GM06990 (cell line): Measurements from ENCODE around the gene CIAO2B.

ENCODE experiments used
- DNase-seq: peaks from one replicate; pipeline ENCODE4 v3.0.0-alpha.2; 2011; ENCODE audit not compliant: insufficient read length; ENCODE audit errors: extremely low read depth
- H3K27me3 ChIP-seq: replicated peaks from 2 replicates; pipeline ENCODE4 v1.6.0; 2011; ENCODE audit warnings: low read length; ENCODE audit not compliant: control insufficient read depth, insufficient read depth
- H3K36me3 ChIP-seq: 2 replicates; pipeline ENCODE4 v1.5.1; 2011; ENCODE audit warnings: low read length; ENCODE audit not compliant: control insufficient read depth, insufficient read depth
- H3K4me3 ChIP-seq: replicated peaks from 2 replicates; pipeline ENCODE4 v1.5.1; 2011; ENCODE audit warnings: low read depth, mild to moderate bottlenecking, control low read depth, low read length
- TF ChIP-seq, protein P1 (sequence below): IDR thresholded peaks from 2 replicates; pipeline ENCODE4 v1.5.1; 2011; ENCODE audit warnings: low read length, control low read depth, mild to moderate bottlenecking, inconsistent platforms; ENCODE audit not compliant: insufficient read depth, poor library complexity, severe bottlenecking

CIAO2B gene

DNA sequence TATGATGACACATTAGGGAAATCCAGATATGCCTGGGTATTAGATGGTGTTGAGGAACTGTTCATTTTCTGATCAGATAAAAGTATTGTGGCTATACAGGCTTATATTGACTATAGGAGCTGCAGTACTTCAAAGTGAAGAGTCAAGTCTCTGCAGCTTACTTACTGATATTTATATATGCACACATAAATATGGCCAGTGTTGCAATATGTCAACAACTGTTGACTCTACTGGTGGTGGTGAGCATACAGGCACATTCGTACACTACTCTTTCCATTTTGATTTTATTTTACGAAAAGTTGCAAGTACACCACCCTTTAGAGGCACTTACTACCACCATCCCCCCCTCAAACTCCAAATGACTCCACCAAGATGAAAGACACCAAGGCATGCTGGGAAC lies 2.5 kb downstream of the CIAO2B start:
- H3K27me3 ChIP-seq: no peaks in the 10 kb centered on the region
- DNase-seq: no peak
- TF ChIP-seq, protein P1, sequence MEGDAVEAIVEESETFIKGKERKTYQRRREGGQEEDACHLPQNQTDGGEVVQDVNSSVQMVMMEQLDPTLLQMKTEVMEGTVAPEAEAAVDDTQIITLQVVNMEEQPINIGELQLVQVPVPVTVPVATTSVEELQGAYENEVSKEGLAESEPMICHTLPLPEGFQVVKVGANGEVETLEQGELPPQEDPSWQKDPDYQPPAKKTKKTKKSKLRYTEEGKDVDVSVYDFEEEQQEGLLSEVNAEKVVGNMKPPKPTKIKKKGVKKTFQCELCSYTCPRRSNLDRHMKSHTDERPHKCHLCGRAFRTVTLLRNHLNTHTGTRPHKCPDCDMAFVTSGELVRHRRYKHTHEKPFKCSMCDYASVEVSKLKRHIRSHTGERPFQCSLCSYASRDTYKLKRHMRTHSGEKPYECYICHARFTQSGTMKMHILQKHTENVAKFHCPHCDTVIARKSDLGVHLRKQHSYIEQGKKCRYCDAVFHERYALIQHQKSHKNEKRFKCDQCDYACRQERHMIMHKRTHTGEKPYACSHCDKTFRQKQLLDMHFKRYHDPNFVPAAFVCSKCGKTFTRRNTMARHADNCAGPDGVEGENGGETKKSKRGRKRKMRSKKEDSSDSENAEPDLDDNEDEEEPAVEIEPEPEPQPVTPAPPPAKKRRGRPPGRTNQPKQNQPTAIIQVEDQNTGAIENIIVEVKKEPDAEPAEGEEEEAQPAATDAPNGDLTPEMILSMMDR: no peak
- peaks cover 9% of the 10 kb centered on the region for H3K36me3 ChIP-seq
- no peak overlapping the region for H3K4me3 ChIP-seq

DNA sequence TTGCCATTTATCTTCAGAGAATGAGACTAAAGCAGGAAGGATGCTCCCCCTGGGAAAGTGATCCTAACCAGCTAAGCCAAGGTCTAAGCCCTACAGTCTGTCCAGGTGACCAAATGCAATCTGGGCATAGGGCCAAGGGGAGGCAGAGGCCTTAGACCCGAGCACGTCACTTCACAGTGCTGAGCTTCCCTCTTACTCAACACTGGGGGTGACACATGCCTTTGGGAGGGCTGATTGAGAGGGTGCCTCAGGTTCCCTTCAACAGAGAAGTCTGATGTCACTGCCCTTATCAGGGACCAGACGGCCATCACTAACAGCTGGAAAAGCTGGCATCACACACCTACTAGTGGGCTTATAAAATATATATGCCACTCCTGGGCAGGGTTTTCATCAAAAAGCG lies 4.0 kb downstream of the CIAO2B start:
- Histone ChIP-seq H3K36me3 (peaks cover 9% of the 10 kb centered on the region), H3K27me3 (no peaks in the 10 kb centered on the region; the same call in 1 of the 2 replicates), H3K4me3 (no peak overlapping the region)
- TF ChIP-seq, protein P1: no peak
- DNase-seq: no peak

DNA sequence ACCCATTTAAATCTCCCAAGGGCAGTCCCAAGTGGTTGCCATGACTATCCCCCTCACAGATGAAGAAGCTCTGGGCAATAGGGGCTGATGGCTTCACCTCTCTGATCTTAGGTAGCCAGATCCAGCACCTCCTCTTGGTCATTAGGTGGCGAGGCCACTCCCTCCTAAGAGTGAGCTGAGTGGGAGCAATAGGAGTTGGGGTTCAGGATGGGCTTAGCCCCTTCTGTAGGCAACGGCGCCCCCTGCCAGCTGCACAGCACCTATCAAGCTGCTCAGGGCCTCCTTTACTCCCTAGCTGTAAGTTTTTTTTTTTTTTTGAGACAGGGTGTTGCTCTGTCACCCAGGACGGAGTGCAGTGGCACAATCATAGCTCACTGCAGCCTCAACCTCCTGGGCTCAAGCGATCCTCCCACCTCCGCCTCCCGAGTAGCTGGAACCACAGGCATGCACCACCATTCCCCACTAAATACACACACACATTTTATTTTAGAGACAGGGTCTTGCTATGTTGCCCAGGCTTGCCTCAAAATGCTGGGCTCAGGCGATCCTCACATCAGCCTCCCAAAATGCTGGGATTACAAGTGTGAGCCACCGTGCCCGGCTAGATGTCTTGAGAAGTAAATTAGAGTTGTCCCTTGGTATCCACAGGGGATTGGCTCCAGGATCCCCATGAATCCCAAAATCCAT lies 5.4 kb downstream of the CIAO2B start:
- H3K27me3 ChIP-seq: peaks cover 1% of the 10 kb centered on the region; the same call in 1 of the 2 replicates
- peaks cover 9% of the 10 kb centered on the region for H3K36me3 ChIP-seq
- TF ChIP-seq, protein P1: peak; percentile 45
- DNase-seq: no peak
- no peak overlapping the region for H3K4me3 ChIP-seq

DNA sequence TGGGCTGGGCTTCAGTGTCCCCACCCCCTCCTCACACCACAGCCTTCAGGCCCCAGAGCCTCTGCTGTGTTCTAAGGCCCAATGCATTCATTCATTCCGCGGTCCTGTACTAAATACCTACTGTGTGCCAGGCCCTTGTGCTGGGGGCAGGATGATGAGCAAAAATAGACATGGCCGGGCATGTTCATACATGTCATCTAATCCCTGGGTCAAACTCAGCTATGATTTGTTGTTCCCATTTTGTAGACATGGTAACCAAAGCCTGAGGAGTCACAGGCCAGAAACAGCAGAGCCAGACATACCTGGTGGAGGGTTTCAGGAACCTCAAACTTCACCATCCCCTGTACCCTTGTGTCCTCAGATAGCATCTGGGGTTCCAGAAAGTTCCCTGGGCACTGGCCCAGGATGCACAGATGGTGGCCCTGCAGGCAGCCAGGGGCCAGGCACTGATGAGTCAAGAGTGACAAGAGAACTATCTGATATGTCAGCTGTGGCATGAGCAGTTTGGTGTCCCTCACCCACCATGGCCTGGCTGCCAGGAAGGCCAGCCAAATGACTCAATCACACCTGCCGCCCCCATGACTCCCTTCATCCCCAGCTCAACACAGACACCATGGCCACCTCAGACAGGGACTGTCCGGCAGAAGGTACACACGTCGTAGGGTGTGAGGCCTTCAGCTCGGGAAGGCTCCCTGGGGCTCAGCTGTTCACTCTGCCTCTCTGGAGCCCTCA lies 6.1 kb downstream of the CIAO2B start:
- no peak for DNase-seq
- TF ChIP-seq, protein P1: no peak
- Histone ChIP-seq H3K4me3 (no peak overlapping the region), H3K27me3 (peaks cover 2% of the 10 kb centered on the region; the same call in 1 of the 2 replicates), H3K36me3 (peaks cover 9% of the 10 kb centered on the region)

DNA sequence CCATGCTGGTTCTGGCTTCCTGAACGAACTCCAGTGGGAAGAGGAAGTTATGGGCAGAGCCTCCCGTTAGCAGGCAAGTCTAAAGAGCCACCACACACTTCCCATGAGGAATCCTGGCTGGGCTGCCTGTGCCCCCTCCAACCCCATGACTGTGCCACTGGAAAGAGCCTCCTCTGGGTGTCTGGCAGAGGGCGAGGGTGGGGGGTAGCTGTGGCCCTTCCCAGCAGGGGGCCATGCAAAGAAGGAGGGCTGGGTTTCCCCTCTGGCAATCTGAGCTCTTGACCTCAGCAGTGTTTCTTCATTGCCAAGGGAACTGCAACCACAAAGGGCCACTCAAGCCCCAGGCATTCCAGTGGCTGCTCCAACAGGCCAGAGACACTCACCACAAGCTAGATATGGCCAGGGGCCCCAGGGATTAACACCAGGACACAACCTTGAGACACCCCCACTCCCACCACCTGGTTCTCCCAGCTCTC lies 7.2 kb downstream of the CIAO2B start:
- Histone ChIP-seq H3K4me3 (no peak overlapping the region), H3K36me3 (peaks cover 4% of the 10 kb centered on the region; the same call in 1 of the 2 replicates), H3K27me3 (peaks cover 2% of the 10 kb centered on the region; the same call in 1 of the 2 replicates)
- peak; percentile 33 for DNase-seq
- TF ChIP-seq, protein P1: no peak
